Gastroesophageal sphincter (tissue), 4 donors: ENCODE data around the gene STAC3. TPM values are rescaled to one million over a fixed set of nuclear protein-coding genes. Genes with fewer than 3 reads are reported as not detected.

Source experiments
- ATAC-seq: fragments of 150-250 bp; one replicate; pipeline ENCODE4 v1.9.1; 2016; ENCODE audit warnings: mild to moderate bottlenecking, moderate library complexity
- H3K27ac ChIP-seq, 4 donors: fragments of 200-600 bp; sonication (generic) in 3 of 4; 1 replicate in 3 of 4; 2 replicates in 1 of 4; pipeline ENCODE4 v1.5.1; 2016 to 2019
- H3K27me3 ChIP-seq: fragments of 200-600 bp; sonication (generic); one replicate; pipeline ENCODE4 v1.5.1; 2019
- H3K36me3 ChIP-seq, 2 donors: fragments of 200-600 bp; sonication (generic); one replicate each; pipeline ENCODE4 v1.5.1; 2019; ENCODE audit warnings: control low read depth in 1 of 2
- H3K4me1 ChIP-seq, 3 donors: fragments of 200-600 bp; sonication (generic); 1 replicate in 2 of 3; 2 replicates in 1 of 3; pipeline ENCODE4 v1.5.1; 2016 to 2019; ENCODE audit warnings: control low read depth in 2 of 3
- H3K4me3 ChIP-seq, 2 donors: fragments of 200-600 bp; sonication (generic); one replicate each; pipeline ENCODE4 v1.5.1; 2019; ENCODE audit warnings: mild to moderate bottlenecking in 1 of 2, moderate library complexity in 1 of 2
- H3K9me3 ChIP-seq, 3 donors: fragments of 200-600 bp; sonication (generic); one replicate each; pipeline ENCODE4 v1.5.1; 2017 to 2019; ENCODE audit warnings: control low read depth in 2 of 3
- EP300 ChIP-seq: sonication (generic); formaldehyde crosslinking; IDR thresholded peaks from one replicate; pipeline ENCODE4 v1.6.1; 2017; ENCODE audit warnings: antibody characterized with exemption, mild to moderate bottlenecking
- POLR2A ChIP-seq, 2 donors: fragments of 450-650 bp; IDR thresholded peaks; one replicate each; pipeline ENCODE4 v1.6.1; 2017; ENCODE audit warnings: antibody characterized with exemption in 2 of 2, mild to moderate bottlenecking in 2 of 2, moderate library complexity in 1 of 2
- POLR2AphosphoS5 ChIP-seq: sonication (generic); formaldehyde crosslinking; IDR thresholded peaks from one replicate; pipeline ENCODE4 v1.6.1; 2017; ENCODE audit warnings: antibody characterized with exemption
- WGBS, 2 donors: methylation state at CpG; one replicate each; pipeline ENCODE4 v1.1.5; 2018; ENCODE audit warnings: low coverage in 1 of 2; 5-methylcytosine and 5-hydroxymethylcytosine counted together
- total RNA-seq, 4 donors: library from RNA; depleted of rRNA; stranded (reverse); fragments of >200 nt; gene quantifications; one replicate each; pipeline ENCODE4 v1.1.0, GENCODE V29; 2016
- TF ChIP-seq, protein P1 (sequence below), 4 experiments: fragments of 200-600 bp in 2 of 4; fragments of 450-650 bp in 2 of 4; sonication (generic) in 1 of 4; IDR thresholded peaks; one replicate each; pipeline ENCODE4 v1.5.1; 2017 to 2019; ENCODE audit warnings: antibody characterized with exemption in 4 of 4, mild to moderate bottlenecking in 2 of 4, moderate library complexity in 2 of 4

The STAC3 gene
- total RNA-seq, 4 donors from 2014 or later = 0.32 to 0.94 (median 0.35) TPM; not detected in 1

DNA sequence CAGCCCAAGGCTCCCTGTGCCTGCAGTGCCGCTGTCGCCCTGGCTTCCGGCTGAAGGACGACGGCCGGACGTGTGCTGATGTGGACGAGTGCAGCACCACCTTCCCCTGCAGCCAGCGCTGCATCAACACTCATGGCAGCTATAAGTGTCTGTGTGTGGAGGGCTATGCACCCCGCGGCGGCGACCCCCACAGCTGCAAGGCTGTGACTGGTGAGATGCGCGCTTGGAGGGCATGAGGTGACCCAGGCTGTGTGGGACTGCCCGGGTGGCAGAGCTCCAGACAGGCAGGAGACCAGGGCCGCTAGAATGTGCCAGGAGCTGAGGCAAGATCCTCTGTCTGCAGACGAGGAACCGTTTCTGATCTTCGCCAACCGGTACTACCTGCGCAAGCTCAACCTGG lies 54.0 kb downstream of the STAC3 start:
- Histone ChIP-seq H3K4me3 (no peak overlapping the region), H3K36me3 (peaks cover 0 to 100% of the 10 kb centered on the region in 2 donors), H3K27ac (no peak overlapping the region), H3K4me1 (no peaks in the 10 kb centered on the region), H3K27me3 (no peaks in the 10 kb centered on the region), H3K9me3 (no peaks in the 10 kb centered on the region)
- no peak for ATAC-seq
- WGBS, 2 donors = 81% methylated on average over 9 of the region's 22 CpGs; no CpG with 5 or more reads in 1 of the 2 donors
- TF ChIP-seq POLR2AphosphoS5 (no peak), POLR2A (IDR thresholded peaks at IDR 0.05) (no peak)
- TF ChIP-seq, protein P1, sequence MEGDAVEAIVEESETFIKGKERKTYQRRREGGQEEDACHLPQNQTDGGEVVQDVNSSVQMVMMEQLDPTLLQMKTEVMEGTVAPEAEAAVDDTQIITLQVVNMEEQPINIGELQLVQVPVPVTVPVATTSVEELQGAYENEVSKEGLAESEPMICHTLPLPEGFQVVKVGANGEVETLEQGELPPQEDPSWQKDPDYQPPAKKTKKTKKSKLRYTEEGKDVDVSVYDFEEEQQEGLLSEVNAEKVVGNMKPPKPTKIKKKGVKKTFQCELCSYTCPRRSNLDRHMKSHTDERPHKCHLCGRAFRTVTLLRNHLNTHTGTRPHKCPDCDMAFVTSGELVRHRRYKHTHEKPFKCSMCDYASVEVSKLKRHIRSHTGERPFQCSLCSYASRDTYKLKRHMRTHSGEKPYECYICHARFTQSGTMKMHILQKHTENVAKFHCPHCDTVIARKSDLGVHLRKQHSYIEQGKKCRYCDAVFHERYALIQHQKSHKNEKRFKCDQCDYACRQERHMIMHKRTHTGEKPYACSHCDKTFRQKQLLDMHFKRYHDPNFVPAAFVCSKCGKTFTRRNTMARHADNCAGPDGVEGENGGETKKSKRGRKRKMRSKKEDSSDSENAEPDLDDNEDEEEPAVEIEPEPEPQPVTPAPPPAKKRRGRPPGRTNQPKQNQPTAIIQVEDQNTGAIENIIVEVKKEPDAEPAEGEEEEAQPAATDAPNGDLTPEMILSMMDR (IDR thresholded peaks at IDR 0.05) = no peak

DNA sequence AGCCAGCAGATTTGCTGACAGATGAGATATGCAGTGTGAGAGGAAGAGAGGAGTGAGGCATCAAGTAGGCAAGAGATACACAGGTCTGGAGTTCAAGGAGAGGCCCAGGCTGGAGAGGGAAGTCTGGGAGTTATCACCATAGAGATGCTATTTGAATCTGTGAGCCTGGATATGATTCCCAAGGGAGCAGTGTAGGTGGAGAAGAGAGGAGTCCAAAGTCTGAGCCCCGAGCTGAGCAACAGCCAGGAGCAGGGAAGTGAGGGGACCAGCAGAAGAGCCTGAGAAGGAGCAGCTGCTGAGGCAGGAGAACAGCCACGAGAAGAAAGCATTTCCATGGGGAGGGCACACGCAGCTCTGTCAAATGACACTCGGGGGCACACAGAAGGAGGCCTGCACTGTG lies 54.5 kb downstream of the STAC3 start:
- peaks cover 0 to 100% of the 10 kb centered on the region in 2 donors for H3K36me3 ChIP-seq
- no peaks in the 10 kb centered on the region for H3K9me3 ChIP-seq
- H3K4me1 ChIP-seq = no peaks in the 10 kb centered on the region
- 67 to 75% methylated on average over 1 to 4 of the region's 4 CpGs for WGBS, 2 donors
- H3K4me3 ChIP-seq = no peak overlapping the region
- no peak overlapping the region for H3K27ac ChIP-seq
- TF ChIP-seq, protein P1 (IDR thresholded peaks at IDR 0.05) = no peak
- TF ChIP-seq EP300 (no peak), POLR2AphosphoS5 (no peak), POLR2A (IDR thresholded peaks at IDR 0.05) (no peak)
- no peaks in the 10 kb centered on the region for H3K27me3 ChIP-seq
- ATAC-seq = no peak

DNA sequence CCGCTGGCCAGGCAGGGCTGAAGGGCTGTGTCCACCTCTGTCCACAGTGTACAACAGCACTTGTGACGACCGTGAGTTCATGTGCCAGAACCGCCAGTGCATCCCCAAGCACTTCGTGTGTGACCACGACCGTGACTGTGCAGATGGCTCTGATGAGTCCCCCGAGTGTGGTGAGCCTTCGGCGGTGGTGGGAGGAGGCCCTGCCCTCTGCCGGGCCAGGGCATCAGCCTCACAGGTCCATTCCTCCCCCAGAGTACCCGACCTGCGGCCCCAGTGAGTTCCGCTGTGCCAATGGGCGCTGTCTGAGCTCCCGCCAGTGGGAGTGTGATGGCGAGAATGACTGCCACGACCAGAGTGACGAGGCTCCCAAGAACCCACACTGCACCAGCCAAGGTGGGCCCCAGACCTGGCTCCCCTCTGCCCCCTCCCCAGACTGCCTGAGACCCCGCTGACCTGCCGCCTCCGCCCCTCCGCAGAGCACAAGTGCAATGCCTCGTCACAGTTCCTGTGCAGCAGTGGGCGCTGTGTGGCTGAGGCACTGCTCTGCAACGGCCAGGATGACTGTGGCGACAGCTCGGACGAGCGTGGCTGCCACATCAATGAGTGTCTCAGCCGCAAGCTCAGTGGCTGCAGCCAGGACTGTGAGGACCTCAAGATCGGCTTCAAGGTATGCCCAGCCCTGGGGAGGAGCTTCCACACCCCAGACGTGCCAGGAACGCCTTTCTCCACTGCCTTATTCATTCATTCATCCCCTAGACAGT lies 55.2 kb downstream of the STAC3 start:
- no peak overlapping the region for H3K27ac ChIP-seq
- 93% methylated on average over 2 of the region's 34 CpGs; no CpG with 5 or more reads in 1 of the 2 donors for WGBS, 2 donors

DNA sequence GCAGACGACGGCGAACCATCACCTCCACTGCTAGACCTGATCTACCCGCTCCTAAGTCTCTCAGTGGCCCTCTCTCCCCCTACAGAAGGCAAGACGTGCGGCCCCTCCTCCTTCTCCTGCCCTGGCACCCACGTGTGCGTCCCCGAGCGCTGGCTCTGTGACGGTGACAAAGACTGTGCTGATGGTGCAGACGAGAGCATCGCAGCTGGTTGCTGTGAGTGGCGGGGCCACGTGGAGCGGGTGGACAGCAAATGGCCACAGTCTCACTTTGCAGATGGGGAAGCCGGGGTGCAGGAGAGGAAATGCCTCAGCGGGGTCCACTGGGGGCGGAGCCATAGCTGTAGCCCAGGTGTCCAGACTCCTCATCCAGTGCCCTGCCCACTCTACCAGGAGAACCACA lies 55.8 kb downstream of the STAC3 start:
- Histone ChIP-seq H3K4me3 (no peak overlapping the region), H3K9me3 (no peaks in the 10 kb centered on the region), H3K27ac (no peak overlapping the region), H3K36me3 (peaks cover 0 to 100% of the 10 kb centered on the region in 2 donors), H3K4me1 (peaks cover 0 to 5% (median 0%) of the 10 kb centered on the region in 3 donors), H3K27me3 (no peaks in the 10 kb centered on the region)
- TF ChIP-seq EP300 = no peak
- TF ChIP-seq, protein P1 (IDR thresholded peaks at IDR 0.05) = no peak
- no peak for TF ChIP-seq POLR2AphosphoS5
- ATAC-seq = no peak
- 90% methylated on average over 2 of the region's 19 CpGs; no CpG with 5 or more reads in 1 of the 2 donors for WGBS, 2 donors

More for the DNA sequence above, 55.2 kb downstream of the STAC3 start:
- ATAC-seq = no peak
- no peaks in the 10 kb centered on the region for H3K27me3 ChIP-seq
- H3K36me3 ChIP-seq = peaks cover 0 to 100% of the 10 kb centered on the region in 2 donors
- H3K4me1 ChIP-seq = no peaks in the 10 kb centered on the region
- H3K9me3 ChIP-seq = no peaks in the 10 kb centered on the region
- TF ChIP-seq EP300 (no peak), POLR2AphosphoS5 (no peak), POLR2A (IDR thresholded peaks at IDR 0.05) (no peak)
- TF ChIP-seq, protein P1 (IDR thresholded peaks at IDR 0.05) = no peak
- no peak overlapping the region for H3K4me3 ChIP-seq

DNA sequence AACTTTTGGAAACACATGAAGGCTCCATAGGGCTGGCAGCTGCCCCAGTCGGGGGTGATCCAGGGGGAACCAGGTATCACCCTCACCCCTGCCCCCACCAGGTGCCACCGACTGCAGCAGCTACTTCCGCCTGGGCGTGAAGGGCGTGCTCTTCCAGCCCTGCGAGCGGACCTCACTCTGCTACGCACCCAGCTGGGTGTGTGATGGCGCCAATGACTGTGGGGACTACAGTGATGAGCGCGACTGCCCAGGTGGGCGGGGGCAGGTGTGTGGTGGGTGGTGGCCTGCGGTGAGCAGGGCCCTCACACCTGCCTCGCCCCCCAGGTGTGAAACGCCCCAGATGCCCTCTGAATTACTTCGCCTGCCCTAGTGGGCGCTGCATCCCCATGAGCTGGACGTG lies 56.7 kb downstream of the STAC3 start:
- WGBS, 2 donors = no CpG with 5 or more reads among the region's 18 CpGs
- H3K27ac ChIP-seq = no peak overlapping the region
- ATAC-seq = no peak
- TF ChIP-seq POLR2AphosphoS5 = no peak
- no peak for TF ChIP-seq POLR2A (IDR thresholded peaks at IDR 0.05)
- no peak for TF ChIP-seq EP300
- TF ChIP-seq, protein P1 (IDR thresholded peaks at IDR 0.05) = no peak
- H3K9me3 ChIP-seq = no peaks in the 10 kb centered on the region
- H3K4me1 ChIP-seq = peaks cover 0 to 9% (median 0%) of the 10 kb centered on the region in 3 donors
- H3K27me3 ChIP-seq = no peaks in the 10 kb centered on the region
- no peak overlapping the region for H3K4me3 ChIP-seq
- peaks cover 0 to 99% of the 10 kb centered on the region in 2 donors for H3K36me3 ChIP-seq
